Upper lobe of left lung (tissue), 6 donors: ENCODE data around the gene GRID1. TPM values are rescaled to one million over a fixed set of nuclear protein-coding genes. Genes with fewer than 3 reads are reported as not detected.

Source experiments
- ATAC-seq, 2 donors: fragments of 200-7000 bp; cut with Tn5 transposase; one replicate each; pipeline ENCODE4 v1.9.1; 2022; ENCODE audit warnings: mild to moderate bottlenecking in 2 of 2, moderate library complexity in 2 of 2; ENCODE audit not compliant: low FRiP score in 2 of 2
- DNase-seq, 2 donors: peaks; one replicate each; pipeline ENCODE4 v3.0.0-alpha.2; 2019 to 2020
- H3K27ac ChIP-seq, 4 donors: fragments of 200-600 bp; sonication (generic); one replicate each; pipeline ENCODE4 v1.5.1; 2016 to 2019
- H3K27me3 ChIP-seq, 4 donors: fragments of 200-600 bp; sonication (generic); one replicate each; pipeline ENCODE4 v1.5.1; 2017 to 2019
- H3K36me3 ChIP-seq, 4 donors: fragments of 200-600 bp; sonication (generic); one replicate each; pipeline ENCODE4 v1.5.1; 2016 to 2019
- H3K4me1 ChIP-seq, 4 donors: fragments of 200-600 bp; sonication (generic); one replicate each; pipeline ENCODE4 v1.5.1; 2018 to 2019
- H3K4me3 ChIP-seq, 4 donors: fragments of 200-600 bp; sonication (generic); one replicate each; pipeline ENCODE4 v1.5.1; 2017 to 2019; ENCODE audit warnings: mild to moderate bottlenecking in 2 of 4, moderate library complexity in 1 of 4
- H3K9me3 ChIP-seq, 4 donors: fragments of 200-600 bp; sonication (generic); one replicate each; pipeline ENCODE4 v1.5.1; 2018 to 2019
- EP300 ChIP-seq, 4 donors: sonication (generic); formaldehyde crosslinking; IDR thresholded peaks; one replicate each; pipeline ENCODE4 v1.5.1; 2017; ENCODE audit warnings: antibody characterized with exemption in 4 of 4, control low read depth in 2 of 4
- POLR2A ChIP-seq, 4 donors: fragments of 450-650 bp; IDR thresholded peaks; one replicate each; pipeline ENCODE4 v1.5.1; 2016 to 2017; ENCODE audit warnings: antibody characterized with exemption in 4 of 4, mild to moderate bottlenecking in 2 of 4
- POLR2AphosphoS5 ChIP-seq, 2 donors: sonication (generic); formaldehyde crosslinking; IDR thresholded peaks; one replicate each; pipeline ENCODE4 v1.5.1; 2017; ENCODE audit warnings: antibody characterized with exemption in 2 of 2
- WGBS, 2 donors: methylation state at CpG; one replicate each; pipeline ENCODE4 v1.1.5; 2017 to 2018; 5-methylcytosine and 5-hydroxymethylcytosine counted together
- total RNA-seq, 6 donors: library from RNA; depleted of rRNA in 4 of 6; stranded (reverse); fragments of >200 nt in 4 of 6; gene quantifications; one replicate each; pipeline versions ENCODE4 v1.1.0 to v1.2.1, GENCODE V29; 2016 to 2021
- TF ChIP-seq, protein P1 (sequence below), 6 experiments: fragments of 450-650 bp in 4 of 6; fragments of 200-600 bp in 2 of 6; sonication (generic) in 2 of 6; IDR thresholded peaks; one replicate each; pipeline ENCODE4 v1.5.1; 2016 to 2019; ENCODE audit warnings: antibody characterized with exemption in 6 of 6
- donor health status: DM: no; HTN: no; CAD: no; lungs with moderate emphysema.
- donor health status: DM: no; HTN: yes; CAD: no; lungs with severe emphysema.

Gene GRID1
- total RNA-seq, 6 donors from 2014 or later = 1.5 to 5.2 (median 3.2) TPM

GRCh38 chr10:85864868-85865526 is 501.6 kb downstream of the GRID1 start:
- TF ChIP-seq, protein P1, sequence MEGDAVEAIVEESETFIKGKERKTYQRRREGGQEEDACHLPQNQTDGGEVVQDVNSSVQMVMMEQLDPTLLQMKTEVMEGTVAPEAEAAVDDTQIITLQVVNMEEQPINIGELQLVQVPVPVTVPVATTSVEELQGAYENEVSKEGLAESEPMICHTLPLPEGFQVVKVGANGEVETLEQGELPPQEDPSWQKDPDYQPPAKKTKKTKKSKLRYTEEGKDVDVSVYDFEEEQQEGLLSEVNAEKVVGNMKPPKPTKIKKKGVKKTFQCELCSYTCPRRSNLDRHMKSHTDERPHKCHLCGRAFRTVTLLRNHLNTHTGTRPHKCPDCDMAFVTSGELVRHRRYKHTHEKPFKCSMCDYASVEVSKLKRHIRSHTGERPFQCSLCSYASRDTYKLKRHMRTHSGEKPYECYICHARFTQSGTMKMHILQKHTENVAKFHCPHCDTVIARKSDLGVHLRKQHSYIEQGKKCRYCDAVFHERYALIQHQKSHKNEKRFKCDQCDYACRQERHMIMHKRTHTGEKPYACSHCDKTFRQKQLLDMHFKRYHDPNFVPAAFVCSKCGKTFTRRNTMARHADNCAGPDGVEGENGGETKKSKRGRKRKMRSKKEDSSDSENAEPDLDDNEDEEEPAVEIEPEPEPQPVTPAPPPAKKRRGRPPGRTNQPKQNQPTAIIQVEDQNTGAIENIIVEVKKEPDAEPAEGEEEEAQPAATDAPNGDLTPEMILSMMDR (IDR thresholded peaks at IDR 0.05) = no peak
- TF ChIP-seq EP300 (IDR thresholded peaks at IDR 0.05) (no peak), POLR2A (IDR thresholded peaks at IDR 0.05) (no peak), POLR2AphosphoS5 (IDR thresholded peaks at IDR 0.05) (no peak)
- Histone ChIP-seq H3K4me1 (no peaks in the 10 kb centered on the region), H3K9me3 (no peaks in the 10 kb centered on the region), H3K36me3 (no peaks in the 10 kb centered on the region), H3K4me3 (no peak overlapping the region), H3K27ac (no peak overlapping the region), H3K27me3 (no peaks in the 10 kb centered on the region)
- ATAC-seq (no peak), DNase-seq (no peak)
- 62 to 88% methylated on average over 3 of the region's 3 CpGs for WGBS, 2 donors

DNA sequence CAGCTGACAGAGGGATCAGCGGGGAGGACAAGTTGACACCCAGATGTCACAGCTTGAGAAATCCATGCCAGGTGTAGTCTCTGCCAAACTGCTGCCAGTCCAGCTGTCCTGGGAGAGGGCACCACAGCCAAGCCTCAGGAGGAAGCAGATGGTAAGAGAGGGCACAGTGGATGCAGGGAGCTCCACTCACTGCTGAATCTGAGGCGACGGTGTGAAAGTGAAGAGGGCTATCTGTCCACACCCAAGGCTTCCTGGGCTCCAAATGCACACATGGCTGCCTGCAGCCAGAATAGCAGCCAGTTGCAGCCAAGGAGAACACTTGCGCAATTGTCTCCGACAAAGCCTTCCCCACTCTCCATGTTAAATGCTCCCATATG is 502.4 kb downstream of the GRID1 start:
- no peak overlapping the region for H3K4me3 ChIP-seq
- no peaks in the 10 kb centered on the region for H3K27me3 ChIP-seq
- H3K4me1 ChIP-seq = no peaks in the 10 kb centered on the region
- no peaks in the 10 kb centered on the region for H3K36me3 ChIP-seq
- no peaks in the 10 kb centered on the region for H3K9me3 ChIP-seq
- H3K27ac ChIP-seq = no peak overlapping the region
- ATAC-seq = peak in 1 of 2 donors; percentile 37
- TF ChIP-seq EP300 (IDR thresholded peaks at IDR 0.05) (no peak), POLR2AphosphoS5 (IDR thresholded peaks at IDR 0.05) (no peak), POLR2A (IDR thresholded peaks at IDR 0.05) (no peak)
- TF ChIP-seq, protein P1 (IDR thresholded peaks at IDR 0.05) = no peak
- 86 to 87% methylated on average over 5 of the region's 5 CpGs for WGBS, 2 donors
- no peak for DNase-seq

DNA sequence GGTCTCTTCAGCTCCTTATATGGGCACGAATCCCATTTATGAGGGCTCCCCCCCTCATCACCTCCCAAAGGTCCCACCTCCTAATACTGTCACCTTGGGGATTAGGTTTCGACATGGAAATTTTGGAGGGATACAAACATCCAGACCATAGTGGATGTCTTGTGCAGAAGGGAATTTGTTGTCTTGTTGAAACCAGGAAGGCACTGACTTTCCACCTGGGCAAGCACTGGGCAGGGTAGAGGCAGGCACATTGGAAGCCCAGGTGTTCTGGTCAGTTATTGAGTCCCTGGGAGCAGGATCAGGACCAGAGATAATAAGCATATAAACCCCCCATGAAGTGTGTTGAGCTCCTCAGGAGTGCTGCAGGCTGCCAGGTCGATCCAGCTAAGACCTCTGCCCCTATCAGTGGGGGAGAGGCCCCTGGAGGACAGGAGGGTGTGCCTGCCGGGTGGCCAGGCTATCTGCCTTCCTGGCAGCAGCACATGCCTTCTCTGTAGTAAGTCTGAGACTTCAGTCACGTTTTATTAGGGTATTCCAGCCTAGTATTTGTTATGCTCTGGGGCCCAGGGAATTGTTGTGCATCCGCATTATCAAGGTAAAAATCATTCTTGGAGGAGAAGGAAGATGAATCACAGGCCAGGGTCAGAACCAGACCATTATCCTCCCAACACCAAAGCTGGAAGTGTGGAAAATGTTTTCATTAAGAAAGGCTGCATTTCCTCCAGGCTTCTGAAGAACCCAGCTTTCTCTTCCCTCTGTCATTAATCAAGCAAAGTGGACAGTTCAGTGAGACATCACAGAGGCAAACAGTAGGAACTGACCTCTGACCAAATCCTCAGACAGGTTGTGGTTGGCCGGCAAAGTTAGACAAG is 503.1 kb downstream of the GRID1 start:
- WGBS, 2 donors = 67 to 68% methylated on average over 6 to 7 of the region's 7 CpGs
- no peak for ATAC-seq
- DNase-seq = no peak

GRCh38 chr10:85862771-85863170 is 503.8 kb downstream of the GRID1 start:
- Histone ChIP-seq H3K4me1 (no peaks in the 10 kb centered on the region), H3K36me3 (no peaks in the 10 kb centered on the region), H3K27ac (no peak overlapping the region), H3K9me3 (no peaks in the 10 kb centered on the region), H3K27me3 (no peaks in the 10 kb centered on the region), H3K4me3 (no peak overlapping the region)
- DNase-seq (no peak), ATAC-seq (no peak)
- 35 to 58% methylated on average over 6 of the region's 6 CpGs for WGBS, 2 donors
- no peak for TF ChIP-seq POLR2AphosphoS5 (IDR thresholded peaks at IDR 0.05)
- no peak for TF ChIP-seq POLR2A (IDR thresholded peaks at IDR 0.05)
- TF ChIP-seq EP300 (IDR thresholded peaks at IDR 0.05) = no peak
- TF ChIP-seq, protein P1 (IDR thresholded peaks at IDR 0.05) = no peak

More for the DNA sequence above, 503.1 kb downstream of the GRID1 start:
- H3K27me3 ChIP-seq = no peaks in the 10 kb centered on the region
- H3K4me3 ChIP-seq = no peak overlapping the region
- no peaks in the 10 kb centered on the region for H3K9me3 ChIP-seq
- no peaks in the 10 kb centered on the region for H3K4me1 ChIP-seq
- no peak overlapping the region for H3K27ac ChIP-seq
- no peaks in the 10 kb centered on the region for H3K36me3 ChIP-seq
- TF ChIP-seq EP300 (IDR thresholded peaks at IDR 0.05) (no peak), POLR2AphosphoS5 (IDR thresholded peaks at IDR 0.05) (no peak), POLR2A (IDR thresholded peaks at IDR 0.05) (no peak)
- TF ChIP-seq, protein P1 (IDR thresholded peaks at IDR 0.05) = no peak
